OCI-LY1 (cell line): ENCODE data around the gene CMTM8.

Experiments used
- CTCF ChIP-seq: fragments of 200-600 bp; sonication (generic), shearing (Covaris generic); IDR thresholded peaks from 2 replicates; pipeline ENCODE4 v1.5.1; 2017; ENCODE audit warnings: mild to moderate bottlenecking, antibody characterized with exemption, low read length, moderate library complexity, mixed read lengths
- EZH2 ChIP-seq: fragments of 200-600 bp; sonication (generic), shearing (Covaris generic); IDR thresholded peaks from 2 replicates; pipeline ENCODE4 v1.8.0; 2017; ENCODE audit warnings: borderline replicate concordance, mixed run types, mild to moderate bottlenecking, antibody characterized with exemption, low read length, moderate library complexity, mixed read lengths

GRCh38 chr3:32312251-32312650 is 73.8 kb downstream of the CMTM8 start:
- TF ChIP-seq CTCF (no peak), EZH2 (no peak)
